GM18909 (cell line): Measurements from ENCODE around the gene GPR157.

Experiments
- ATAC-seq: cut with Tn5 transposase; IDR thresholded peaks from one replicate; pipeline ENCODE4 v1.9.1; 2021; ENCODE audit warnings: mild to moderate bottlenecking; ENCODE audit not compliant: unreplicated experiment, poor library complexity

Gene GPR157

GRCh38 chr1:9068981-9069325, 59.9 kb downstream of the GPR157 start:
- no peak for ATAC-seq

GRCh38 chr1:9066945-9067807, 61.7 kb downstream of the GPR157 start:
- no peak for ATAC-seq

GRCh38 chr1:9065213-9065751, 63.6 kb downstream of the GPR157 start:
- no peak for ATAC-seq

GRCh38 chr1:9062846-9063245, 66.1 kb downstream of the GPR157 start:
- no peak for ATAC-seq

GRCh38 chr1:9062021-9062471, 66.9 kb downstream of the GPR157 start:
- ATAC-seq = no peak

- no peak for ATAC-seq
Measured at GRCh38 chr1:9061252-9061960, 67.5 kb downstream of the GPR157 start.

GRCh38 chr1:9059891-9060744, 68.8 kb downstream of the GPR157 start:
- no peak for ATAC-seq

GRCh38 chr1:9058465-9058864, 70.4 kb downstream of the GPR157 start:
- ATAC-seq = no peak

- no peak for ATAC-seq
Measured at GRCh38 chr1:9057851-9058250, 71.1 kb downstream of the GPR157 start.

- no peak for ATAC-seq
Measured at GRCh38 chr1:9052272-9053049, 76.4 kb downstream of the GPR157 start.

- ATAC-seq = no peak
Measured at GRCh38 chr1:9051379-9051778, 77.5 kb downstream of the GPR157 start.

GRCh38 chr1:9050803-9051202, 78.1 kb downstream of the GPR157 start:
- ATAC-seq = no peak
